ACC112 (cell line): ENCODE results near the gene GDF15.
"Not testable (repeated sequence)": the region's sequence is repeated elsewhere in the genome, so short reads cannot be mapped to it uniquely, and the experiment has no call there.

ENCODE experiments used
- H2AFZ ChIP-seq: fragments of 200-600 bp; sonication (generic); one replicate; pipeline ENCODE4 v1.6.0; 2017; ENCODE audit warnings: antibody characterized with exemption, low read length; ENCODE audit not compliant: unreplicated experiment
- H3K27ac ChIP-seq: fragments of 200-600 bp; sonication (generic); 2 replicates; pipeline ENCODE4 v1.5.1; 2014; ENCODE audit warnings: low read depth, mild to moderate bottlenecking, antibody characterized with exemption, low read length, moderate library complexity
- H3K27me3 ChIP-seq: fragments of 200-600 bp; sonication (generic); 2 replicates; pipeline ENCODE4 v1.6.1; 2014; ENCODE audit warnings: mild to moderate bottlenecking, antibody characterized with exemption, low read length, moderate library complexity, mixed read lengths; ENCODE audit not compliant: insufficient read depth
- H3K36me3 ChIP-seq: fragments of 200-600 bp; sonication (generic); 2 replicates; pipeline ENCODE4 v1.6.1; 2016; ENCODE audit warnings: mild to moderate bottlenecking, antibody characterized with exemption, low read length, moderate library complexity, mixed read lengths; ENCODE audit not compliant: insufficient read depth
- H3K4me1 ChIP-seq: fragments of 200-600 bp; sonication (generic); one replicate; pipeline ENCODE4 v1.6.1; 2016; ENCODE audit warnings: low read length, mixed read lengths; ENCODE audit not compliant: insufficient read depth, unreplicated experiment, control insufficient read depth
- H3K4me3 ChIP-seq: fragments of 200-600 bp; sonication (generic); 2 replicates; pipeline ENCODE4 v1.5.1; 2014; ENCODE audit warnings: mild to moderate bottlenecking, low read depth, low read length
- H3K79me2 ChIP-seq: fragments of 200-600 bp; sonication (generic); one replicate; pipeline ENCODE4 v1.6.0; 2016; ENCODE audit warnings: low read length; ENCODE audit not compliant: control insufficient read depth, unreplicated experiment, insufficient read depth

GDF15 gene

GRCh38 chr19:18364277-18364825, 21.6 kb upstream of the GDF15 start:
- H3K79me2 ChIP-seq, H3K27me3 ChIP-seq, H3K36me3 ChIP-seq, H3K4me3 ChIP-seq: not testable (repeated sequence)
- H2AFZ ChIP-seq: peak overlapping the region; percentile 40
- peak overlapping the region; percentile 81 for H3K27ac ChIP-seq
- H3K4me1 ChIP-seq: peaks cover 18% of the 10 kb centered on the region

DNA sequence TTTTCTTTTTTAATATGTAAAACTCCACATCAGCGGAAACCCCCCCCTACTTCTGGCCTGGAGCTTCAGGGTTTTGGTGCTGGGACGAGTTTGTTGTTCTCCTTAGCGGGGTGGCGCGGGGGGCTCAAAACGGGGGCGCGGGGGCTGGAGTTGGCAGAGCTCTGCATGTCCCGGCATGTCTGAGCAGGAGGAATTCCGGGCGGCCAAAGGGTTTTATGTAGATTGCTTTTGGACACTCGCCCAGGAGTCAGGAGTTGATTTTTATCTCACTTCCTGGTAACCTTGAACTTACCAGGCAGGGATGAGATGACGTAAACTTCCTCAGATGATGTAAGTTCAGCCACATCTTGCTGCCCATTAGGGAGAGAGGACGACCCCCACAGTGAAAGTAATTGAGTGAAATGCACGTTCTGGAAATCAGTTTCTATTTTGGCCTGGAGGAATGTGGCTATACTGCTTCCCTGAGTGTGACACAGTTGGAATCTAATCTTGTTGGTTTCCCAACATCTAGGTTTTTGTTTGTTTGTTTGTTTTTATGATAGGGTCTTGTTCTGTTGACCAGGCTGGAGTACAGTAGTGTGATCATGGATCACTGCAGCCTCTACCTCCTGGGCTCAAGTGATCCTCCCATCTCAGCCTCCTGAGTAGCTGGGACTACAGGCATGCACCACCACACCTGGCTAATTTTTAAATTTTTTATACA, 21.0 kb upstream of the GDF15 start:
- peaks cover 18% of the 10 kb centered on the region for H3K4me1 ChIP-seq
- H3K79me2 ChIP-seq: no peaks in the 10 kb centered on the region
- H3K27ac ChIP-seq: peak overlapping the region; percentile 81
- no peaks in the 10 kb centered on the region for H3K27me3 ChIP-seq
- H2AFZ ChIP-seq: peak overlapping the region; percentile 40
- H3K36me3 ChIP-seq: no peaks in the 10 kb centered on the region
- no peak overlapping the region for H3K4me3 ChIP-seq

- H3K27ac ChIP-seq: peak overlapping the region; percentile 81
- no peaks in the 10 kb centered on the region for H3K27me3 ChIP-seq
- H3K36me3 ChIP-seq: no peaks in the 10 kb centered on the region
- no peak overlapping the region for H3K4me3 ChIP-seq
- no peak overlapping the region for H2AFZ ChIP-seq
- peaks cover 18% of the 10 kb centered on the region for H3K4me1 ChIP-seq
- H3K79me2 ChIP-seq: no peaks in the 10 kb centered on the region
These were observed 19.9 kb upstream of the GDF15 start for GRCh38 chr19:18366021-18366435.

DNA sequence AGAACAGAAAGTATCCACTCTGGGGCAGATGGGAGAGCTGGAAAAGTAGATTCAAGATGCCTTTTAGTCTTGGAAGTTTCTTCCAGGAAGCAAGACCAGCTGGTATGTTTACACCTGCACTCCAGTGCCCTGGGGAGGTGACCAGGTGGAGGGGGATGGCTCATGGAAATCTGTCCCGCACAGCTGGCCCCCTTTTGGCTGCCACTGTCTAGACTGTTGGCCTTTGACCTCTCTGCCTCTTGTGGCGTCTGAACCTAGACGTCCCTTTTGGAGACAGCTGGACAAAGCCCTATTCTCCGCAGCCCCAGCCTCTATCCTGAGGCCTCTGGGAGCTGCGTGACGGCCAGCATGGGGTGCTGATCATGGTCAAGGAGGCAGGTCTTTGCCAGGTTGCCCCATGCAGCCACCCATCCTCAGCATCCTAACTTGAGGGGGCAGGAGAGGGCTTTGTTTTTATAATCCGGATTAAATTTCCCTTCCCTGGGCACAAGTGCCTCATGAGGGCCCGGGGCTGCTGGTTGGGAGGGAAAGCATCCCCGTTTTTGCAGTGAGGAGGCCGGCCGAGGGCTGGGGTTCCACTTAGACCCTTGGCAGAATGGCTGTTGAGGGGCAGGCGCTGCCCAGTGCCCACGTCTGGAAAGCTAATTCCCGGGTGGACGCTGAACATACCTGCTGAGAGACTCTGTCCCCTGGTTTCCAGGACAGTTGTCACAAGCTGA, 17.3 kb upstream of the GDF15 start:
- no peak overlapping the region for H3K4me3 ChIP-seq
- no peaks in the 10 kb centered on the region for H3K79me2 ChIP-seq
- H3K27me3 ChIP-seq: no peaks in the 10 kb centered on the region
- no peaks in the 10 kb centered on the region for H3K36me3 ChIP-seq
- H3K27ac ChIP-seq: no peak overlapping the region
- H2AFZ ChIP-seq: no peak overlapping the region
- H3K4me1 ChIP-seq: peaks cover 20% of the 10 kb centered on the region

DNA sequence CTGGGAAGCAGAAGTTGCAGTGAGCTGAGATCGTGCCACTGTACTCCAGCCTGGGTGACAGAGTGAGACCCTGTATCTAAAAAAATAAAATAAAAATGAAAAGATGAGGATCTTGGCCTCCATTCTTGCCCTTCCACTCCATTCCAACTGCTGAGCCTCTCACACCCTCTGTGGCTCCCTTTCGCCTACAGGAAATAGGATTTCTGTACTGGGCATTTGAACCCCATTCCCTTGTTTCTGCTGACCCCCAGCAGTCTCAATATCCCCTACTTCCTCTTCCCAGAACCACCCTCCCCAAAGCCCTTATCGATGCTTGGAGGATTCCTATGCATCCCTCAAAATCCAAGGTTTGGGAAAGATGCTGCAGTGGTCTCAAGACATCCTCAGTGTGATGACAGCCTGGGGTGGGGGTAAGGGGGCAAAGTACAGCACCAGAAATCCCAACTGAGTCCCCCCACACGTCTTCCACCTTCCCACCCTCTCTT, 12.5 kb upstream of the GDF15 start:
- H3K36me3 ChIP-seq: no peaks in the 10 kb centered on the region
- H3K27me3 ChIP-seq: no peaks in the 10 kb centered on the region
- peaks cover 22% of the 10 kb centered on the region for H3K4me1 ChIP-seq
- no peak overlapping the region for H2AFZ ChIP-seq
- H3K79me2 ChIP-seq: no peaks in the 10 kb centered on the region
- peak overlapping the region; percentile 87 for H3K27ac ChIP-seq
- H3K4me3 ChIP-seq: no peak overlapping the region

DNA sequence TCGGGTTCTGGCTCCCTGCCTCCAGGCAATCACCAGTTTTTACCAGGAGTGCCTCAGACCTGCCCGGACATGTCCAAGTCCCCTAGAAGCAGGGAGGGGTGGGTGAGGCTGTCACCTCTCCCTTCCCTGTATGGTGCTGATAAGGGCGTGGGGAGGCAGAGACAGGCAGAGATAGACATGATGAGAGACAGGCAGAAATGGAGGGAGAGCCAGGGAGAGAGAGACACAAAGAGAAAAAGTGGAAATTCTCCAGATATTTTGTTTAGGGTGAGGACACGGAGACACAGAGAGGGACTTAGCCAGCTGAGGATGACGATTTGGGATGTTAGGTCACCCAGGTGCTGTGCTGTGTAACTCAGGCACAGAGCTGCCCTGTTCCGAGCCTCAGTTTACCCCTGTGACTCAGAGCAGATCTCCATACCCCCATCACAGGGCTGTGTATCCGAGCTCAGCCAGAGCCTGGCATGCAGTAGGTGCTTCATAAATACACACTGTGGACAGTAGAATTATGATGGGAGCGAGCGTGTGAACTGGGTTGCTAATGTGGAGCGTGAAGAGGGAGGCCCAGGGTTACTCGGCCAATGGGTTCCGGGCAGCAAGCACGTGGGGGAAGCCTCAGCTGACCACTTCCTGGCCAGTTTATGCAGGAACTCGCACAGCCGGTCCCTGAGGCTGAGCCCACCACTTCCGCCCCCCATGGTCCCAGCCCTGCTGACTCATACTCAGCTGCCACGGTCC, 11.9 kb upstream of the GDF15 start:
- H3K27ac ChIP-seq: peak overlapping the region; percentile 87
- H3K27me3 ChIP-seq: no peaks in the 10 kb centered on the region
- no peaks in the 10 kb centered on the region for H3K36me3 ChIP-seq
- peaks cover 22% of the 10 kb centered on the region for H3K4me1 ChIP-seq
- H3K79me2 ChIP-seq: no peaks in the 10 kb centered on the region
- H2AFZ ChIP-seq: peak overlapping the region; percentile 59
- no peak overlapping the region for H3K4me3 ChIP-seq

- Histone ChIP-seq H3K36me3 (no peaks in the 10 kb centered on the region), H3K4me1 (peaks cover 27% of the 10 kb centered on the region), H3K27ac (no peak overlapping the region)
These were observed 8.9 kb upstream of the GDF15 start for GRCh38 chr19:18377026-18377425.

GRCh38 chr19:18379803-18380747, 5.9 kb upstream of the GDF15 start:
- Histone ChIP-seq H3K4me1 (peaks cover 11% of the 10 kb centered on the region), H3K27ac (no peak overlapping the region), H2AFZ (no peak overlapping the region), H3K27me3 (no peaks in the 10 kb centered on the region), H3K36me3 (no peaks in the 10 kb centered on the region), H3K79me2 (no peaks in the 10 kb centered on the region), H3K4me3 (no peak overlapping the region)

More at GRCh38 chr19:18377026-18377425, 8.9 kb upstream of the GDF15 start:
- Histone ChIP-seq H3K27me3 (no peaks in the 10 kb centered on the region), H3K4me3 (no peak overlapping the region), H3K79me2 (no peaks in the 10 kb centered on the region), H2AFZ (no peak overlapping the region)

DNA sequence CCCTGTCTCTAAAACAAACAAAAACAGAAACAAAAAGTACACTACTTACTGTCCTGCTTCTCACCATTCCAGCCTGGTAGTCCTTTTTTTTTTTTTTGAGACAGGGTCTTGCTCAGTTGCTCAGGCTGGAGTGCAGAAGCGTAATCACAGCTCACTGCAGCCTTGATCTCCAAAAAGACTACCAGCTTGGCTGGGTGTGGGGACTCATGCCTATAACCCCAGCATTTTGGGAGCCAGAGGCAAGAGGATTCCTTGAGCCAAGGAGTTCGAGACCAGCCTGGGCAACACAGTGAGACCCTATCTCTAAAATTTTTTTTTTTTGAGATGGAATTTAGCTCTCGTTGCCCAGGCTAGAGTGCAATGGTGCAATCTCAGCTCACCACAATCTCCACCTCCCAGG, 5.1 kb upstream of the GDF15 start:
- Histone ChIP-seq H3K4me3 (no peak overlapping the region), H3K4me1 (peaks cover 11% of the 10 kb centered on the region), H3K79me2 (no peaks in the 10 kb centered on the region), H3K27me3 (no peaks in the 10 kb centered on the region), H3K27ac (no peak overlapping the region), H3K36me3 (no peaks in the 10 kb centered on the region), H2AFZ (no peak overlapping the region)

GRCh38 chr19:18383622-18384021, 2.3 kb upstream of the GDF15 start:
- H3K27ac ChIP-seq, H3K36me3 ChIP-seq, H2AFZ ChIP-seq, H3K27me3 ChIP-seq, H3K4me3 ChIP-seq, H3K4me1 ChIP-seq, H3K79me2 ChIP-seq: not testable (repeated sequence)
